LNCaP clone FGC (cell line): ENCODE measurements around the gene FAM234A.
"Not testable (repeated sequence)": the region's sequence is repeated elsewhere in the genome, so short reads cannot be mapped to it uniquely, and the experiment has no call there.

Experiments used
- DNase-seq: peaks from one replicate; pipeline ENCODE4 v3.0.0-alpha.2; 2011; ENCODE audit warnings: low read depth
- H3K4me3 ChIP-seq: 2 replicates; pipeline ENCODE4 v1.5.1; 2011; ENCODE audit warnings: mild to moderate bottlenecking, low read depth, low read length, control low read depth
- CTCF ChIP-seq: IDR thresholded peaks from 2 replicates; pipeline ENCODE4 v1.5.1; 2012; ENCODE audit warnings: mild to moderate bottlenecking; ENCODE audit not compliant: control insufficient read depth, insufficient read depth; ENCODE audit errors: extremely low read depth

Gene FAM234A

GRCh38 chr16:252366-253337, 18.0 kb downstream of the FAM234A start:
- no peak overlapping the region for H3K4me3 ChIP-seq
- TF ChIP-seq CTCF, result no peak
- DNase-seq, result no peak

GRCh38 chr16:253833-254232, 19.2 kb downstream of the FAM234A start:
- TF ChIP-seq CTCF, result no peak
- DNase-seq, result no peak
- H3K4me3 ChIP-seq, result no peak overlapping the region

- TF ChIP-seq CTCF, result no peak
- DNase-seq, result no peak
- no peak overlapping the region for H3K4me3 ChIP-seq
These were observed 19.8 kb downstream of the FAM234A start for GRCh38 chr16:254461-254860.

DNA sequence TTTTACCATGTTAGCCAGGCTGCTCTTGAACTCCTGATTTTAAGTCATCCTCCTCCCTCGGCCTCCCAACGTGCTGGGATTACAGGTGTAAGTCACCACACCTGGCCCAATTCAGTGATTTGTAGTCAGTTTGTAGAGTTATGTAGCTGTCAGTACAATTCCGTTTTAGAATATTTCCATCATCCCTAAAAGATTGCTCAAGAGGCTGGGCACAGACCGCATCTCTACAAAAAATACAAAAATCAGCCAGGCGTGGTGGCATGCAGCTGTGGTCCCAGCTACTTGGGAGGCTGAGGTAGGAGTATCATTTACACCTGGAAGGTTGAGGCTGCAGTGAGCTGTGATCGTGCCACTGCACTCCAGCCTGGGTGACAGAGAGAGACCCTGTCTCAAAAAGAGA, 20.6 kb downstream of the FAM234A start:
- no peak overlapping the region for H3K4me3 ChIP-seq
- no peak for TF ChIP-seq CTCF
- DNase-seq, result no peak

DNA sequence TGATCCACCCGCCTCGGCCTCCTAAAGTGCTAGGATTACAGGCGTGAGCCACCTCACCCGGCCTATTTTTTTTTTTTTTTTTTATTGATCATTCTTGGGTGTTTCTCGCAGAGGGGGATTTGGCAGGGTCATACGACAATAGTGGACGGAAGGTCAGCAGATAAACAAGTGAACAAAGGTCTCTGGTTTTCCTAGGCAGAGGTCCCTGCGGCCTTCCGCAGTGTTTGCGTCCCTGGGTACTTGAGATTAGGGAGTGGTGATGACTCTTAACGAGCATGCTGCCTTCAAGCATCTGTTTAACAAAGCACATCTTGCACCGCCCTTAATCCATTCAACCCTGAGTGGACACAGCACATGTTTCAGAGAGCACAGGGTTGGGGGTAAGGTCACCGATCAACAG, 23.5 kb downstream of the FAM234A start:
- DNase-seq, result not testable (repeated sequence)

DNA sequence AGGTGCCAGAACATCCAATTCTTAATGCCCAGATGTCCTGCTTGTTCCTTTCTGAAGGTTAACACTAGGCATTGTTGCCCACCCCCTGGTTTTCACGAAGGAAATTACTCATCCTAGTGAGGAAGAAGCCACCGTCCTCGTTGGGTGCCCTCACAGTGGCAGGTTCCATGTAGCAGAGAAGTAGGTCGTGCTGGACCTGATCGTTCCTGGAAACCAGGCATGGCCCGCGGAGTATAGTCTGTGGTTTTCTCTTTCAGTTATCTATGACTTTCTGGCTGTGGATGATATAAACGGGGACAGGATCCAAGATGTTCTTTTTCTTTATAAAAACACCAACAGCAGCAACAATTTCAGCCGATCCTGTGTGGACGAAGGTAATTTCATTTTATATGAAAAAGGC, 24.6 kb downstream of the FAM234A start:
- H3K4me3 ChIP-seq, result no peak overlapping the region
- no peak for TF ChIP-seq CTCF
- no peak for DNase-seq

More for the DNA sequence above, 23.5 kb downstream of the FAM234A start:
- not testable (repeated sequence) for H3K4me3 ChIP-seq

DNA sequence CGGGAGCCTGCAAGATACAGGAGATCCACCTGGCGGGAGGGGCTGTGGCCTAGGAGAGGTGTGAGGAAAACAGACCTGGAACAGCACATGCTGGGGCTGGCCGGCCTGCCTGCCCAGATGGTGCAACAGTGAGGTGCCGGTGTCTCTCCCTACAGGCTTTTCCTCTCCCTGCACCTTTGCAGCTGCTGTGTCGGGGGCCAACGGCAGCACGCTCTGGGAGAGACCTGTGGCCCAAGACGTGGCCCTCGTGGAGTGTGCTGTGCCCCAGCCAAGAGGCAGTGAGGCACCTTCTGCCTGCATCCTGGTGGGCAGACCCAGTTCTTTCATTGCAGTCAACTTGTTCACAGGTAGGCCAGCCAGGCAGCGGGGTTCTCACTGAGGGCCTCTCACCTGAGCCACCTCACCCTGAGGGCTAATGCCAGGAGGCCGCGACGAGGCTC, 25.2 kb downstream of the FAM234A start:
- no peak for DNase-seq
- no peak for TF ChIP-seq CTCF
- no peak overlapping the region for H3K4me3 ChIP-seq
